Body of pancreas (tissue), 4 donors: ENCODE results near the gene MAP7D1. TPM values are rescaled to one million over a fixed set of nuclear protein-coding genes. Genes with fewer than 3 reads are reported as not detected.

Experiments used
- ATAC-seq: fragments of 150-250 bp; one replicate; pipeline ENCODE4 v1.9.1; 2016
- DNase-seq, 4 donors: peaks; one replicate each; pipeline ENCODE4 v3.0.0-alpha.2; 2019
- H3K27ac ChIP-seq, 4 donors: fragments of 200-600 bp; sonication (generic); 1 replicate in 3 of 4; 2 replicates in 1 of 4; pipeline versions ENCODE4 v1.5.1 to v1.6.1; 2016 to 2019; ENCODE audit warnings: mild to moderate bottlenecking in 1 of 4, mixed read lengths in 1 of 4, moderate library complexity in 1 of 4
- H3K27me3 ChIP-seq, 2 donors: fragments of 200-600 bp; sonication (generic); one replicate each; pipeline ENCODE4 v1.6.0; 2016; ENCODE audit warnings: mild to moderate bottlenecking in 1 of 2
- H3K36me3 ChIP-seq, 2 donors: fragments of 200-600 bp; sonication (generic); replicated peaks in 1 of 2; 2 replicates each; pipeline ENCODE4 v1.5.1; 2016; ENCODE audit warnings: low read depth in 2 of 2; ENCODE audit not compliant: insufficient read depth in 1 of 2
- H3K4me1 ChIP-seq: fragments of 200-600 bp; sonication (generic); one replicate; pipeline ENCODE4 v1.6.0; 2016
- H3K4me3 ChIP-seq, 2 donors: fragments of 200-600 bp; sonication (generic); 1 replicate in 1 of 2; 2 replicates in 1 of 2; pipeline ENCODE4 v1.5.1; 2016 to 2019
- H3K9me3 ChIP-seq, 3 donors: fragments of 200-600 bp; sonication (generic); 1 replicate in 2 of 3; 2 replicates in 1 of 3; pipeline ENCODE4 v1.5.1; 2016
- CTCF ChIP-seq, 7 experiments: fragments of 450-650 bp in 4 of 7; fragments of 200-600 bp in 3 of 7; sonication (generic) in 3 of 7; IDR thresholded peaks; one replicate each; pipeline ENCODE4 v1.5.1; 2016 to 2019; ENCODE audit warnings: antibody characterized with exemption in 7 of 7
- POLR2A ChIP-seq, 3 donors: fragments of 450-650 bp; IDR thresholded peaks; one replicate each; pipeline ENCODE4 v1.6.1; 2016; ENCODE audit warnings: antibody characterized with exemption in 3 of 3, mild to moderate bottlenecking in 2 of 3
- WGBS, 2 donors: methylation state at CpG; one replicate each; pipeline ENCODE4 v1.1.5; 2017; 5-methylcytosine and 5-hydroxymethylcytosine counted together
- intact Hi-C: fragments of 100-400 bp; cut with DNase I; formaldehyde crosslinking; loops from one replicate; pipeline ENCODE4 v1.15.1; 2023
- total RNA-seq, 2 donors: library from RNA; depleted of rRNA; stranded (reverse); fragments of >200 nt; gene quantifications; one replicate each; pipeline ENCODE4 v1.1.0, GENCODE V29; 2016

MAP7D1 gene
- total RNA-seq, 2 donors from 2014 or later = 32.9 to 97.2 TPM

GRCh38 chr1:36166938-36167905 is 11.3 kb downstream of the MAP7D1 start:
- WGBS, 2 donors = 88 to 94% methylated on average over 9 to 15 of the region's 15 CpGs
- H3K4me1 ChIP-seq = peaks cover 14% of the 10 kb centered on the region

GRCh38 chr1:36168514-36168913 is 12.6 kb downstream of the MAP7D1 start:
- H3K27ac ChIP-seq = no peak overlapping the region
- H3K4me3 ChIP-seq = no peak overlapping the region
- peaks cover 0 to 17% of the 10 kb centered on the region in 2 donors for H3K36me3 ChIP-seq
- no peaks in the 10 kb centered on the region for H3K9me3 ChIP-seq
- no peak for DNase-seq
- WGBS, 2 donors = 78 to 90% methylated on average over 3 of the region's 3 CpGs
- no peak for ATAC-seq
- TF ChIP-seq CTCF (IDR thresholded peaks at IDR 0.05) (no peak), POLR2A (IDR thresholded peaks at IDR 0.05) (no peak)
- no peaks in the 10 kb centered on the region for H3K27me3 ChIP-seq
- H3K4me1 ChIP-seq = peaks cover under 1% of the 10 kb centered on the region
- intact Hi-C loops = no loop called here

More at GRCh38 chr1:36166938-36167905, 11.3 kb downstream of the MAP7D1 start:
- no peaks in the 10 kb centered on the region for H3K27me3 ChIP-seq
- ATAC-seq (no peak), DNase-seq (no peak)
- H3K9me3 ChIP-seq = no peaks in the 10 kb centered on the region
- no peak for TF ChIP-seq CTCF (IDR thresholded peaks at IDR 0.05)
- no peak for TF ChIP-seq POLR2A (IDR thresholded peaks at IDR 0.05)
- no peak overlapping the region for H3K4me3 ChIP-seq
- peaks cover 0 to 5% of the 10 kb centered on the region in 2 donors for H3K36me3 ChIP-seq
- no peak overlapping the region for H3K27ac ChIP-seq
- intact Hi-C loops = no loop called here

- 83 to 89% methylated on average over 10 to 12 of the region's 12 CpGs for WGBS, 2 donors
- Histone ChIP-seq H3K4me1 (peaks cover 12% of the 10 kb centered on the region), H3K27me3 (no peaks in the 10 kb centered on the region), H3K36me3 (peaks cover 0 to 17% of the 10 kb centered on the region in 2 donors), H3K4me3 (no peak overlapping the region), H3K9me3 (no peaks in the 10 kb centered on the region), H3K27ac (no peak overlapping the region)
- ATAC-seq (no peak), DNase-seq (no peak)
- TF ChIP-seq CTCF (IDR thresholded peaks at IDR 0.05) = no peak
- no peak for TF ChIP-seq POLR2A (IDR thresholded peaks at IDR 0.05)
- intact Hi-C loops = no loop called here
Measured at GRCh38 chr1:36170643-36171412, 14.9 kb downstream of the MAP7D1 start.

- TF ChIP-seq POLR2A (IDR thresholded peaks at IDR 0.05) (no peak), CTCF (IDR thresholded peaks at IDR 0.05) (no peak)
- no peaks in the 10 kb centered on the region for H3K27me3 ChIP-seq
- no peaks in the 10 kb centered on the region for H3K9me3 ChIP-seq
- WGBS, 2 donors = 94 to 95% methylated on average over 18 to 21 of the region's 21 CpGs
- no peak overlapping the region for H3K4me3 ChIP-seq
- no peak for ATAC-seq
- no peak for DNase-seq
- no peak overlapping the region for H3K27ac ChIP-seq
- H3K36me3 ChIP-seq = peaks cover 0 to 20% of the 10 kb centered on the region in 2 donors
- intact Hi-C loops = no loop called here
- peaks cover 13% of the 10 kb centered on the region for H3K4me1 ChIP-seq
Measured at GRCh38 chr1:36172017-36172747, 16.2 kb downstream of the MAP7D1 start.
